Measurements from ENCODE around the gene ZNF605. TPM values are rescaled to one million over a fixed set of nuclear protein-coding genes. Genes with fewer than 3 reads are reported as not detected.

The ZNF605 gene
- total and polyA plus RNA-seq, 10 of the 15 experiments (the other 5 are each of a cell fraction or from before 2014, with no cell fraction given): 0.95 to 4.8 (median 2.5) TPM

GRCh38 chr12:132887513-132888351 lies 68.4 kb downstream of the ZNF605 start, which contains the start of gene CHFR (continued):
- TF ChIP-seq NKRF (conservative IDR thresholded peaks at IDR 0.05) (no peak; the same call in 1 of the 2 replicates), ZBED1 (IDR thresholded peaks at IDR 0.05; ENCODE audit: borderline replicate concordance) (0 out of 2 replicates have a peak, but pooled peaks have one; percentile 52), CBX3 (IDR thresholded peaks at IDR 0.05; ENCODE audit: borderline replicate concordance, low read depth) (no peak), ETV6 (conservative IDR thresholded peaks at IDR 0.05 in 1 of 2, IDR thresholded peaks at IDR 0.05 in 1 of 2; ENCODE audit: borderline replicate concordance in 1 of 2, low read depth in 1 of 2) (peak in 1 of 2 experiments; percentile 41; a peak in 1 of 4 replicates), PAX8 (IDR thresholded peaks at IDR 0.05) (no peak; the same call in 1 of the 2 replicates), SUZ12 (IDR thresholded peaks at IDR 0.05; ENCODE audit: unreplicated experiment) (no peak), NBN (IDR thresholded peaks at IDR 0.05) (peak; percentile 78), ATF7 (IDR thresholded peaks at IDR 0.05; ENCODE audit: low read depth) (no peak), CEBPZ (IDR thresholded peaks at IDR 0.05; ENCODE audit: low read depth, low read length) (no peak), SREBF2 (IDR thresholded peaks at IDR 0.05; ENCODE audit: low read length) (no peak), CHD2 (IDR thresholded peaks at IDR 0.05; ENCODE audit: borderline replicate concordance, low read depth, low read length) (peak; percentile 95), SMARCA5 (IDR thresholded peaks at IDR 0.05) (no peak; the same call in 1 of the 2 replicates), HCFC1 (IDR thresholded peaks at IDR 0.05; ENCODE audit: low read length) (peak; percentile 76), MTA2 (IDR thresholded peaks at IDR 0.05; ENCODE audit: low read depth) (no peak), IKZF1 (conservative IDR thresholded peaks at IDR 0.05) (peak; percentile 92), IRF4 (IDR thresholded peaks at IDR 0.05; ENCODE audit: low read depth, low read length) (no peak), IRF5 (IDR thresholded peaks at IDR 0.05; ENCODE audit: borderline replicate concordance) (no peak), RELB (IDR thresholded peaks at IDR 0.05; ENCODE audit: low read depth) (peak; percentile 83), SIN3A (IDR thresholded peaks at IDR 0.05; ENCODE audit: low read depth, low read length) (peak; percentile 78), USF2 (IDR thresholded peaks at IDR 0.05; ENCODE audit: borderline replicate concordance, low read depth, low read length) (no peak; the same call in 1 of the 2 replicates), POLR2AphosphoS2 (IDR thresholded peaks at IDR 0.05; ENCODE audit: low read depth, low read length) (peak; percentile 68; the same call in 1 of the 2 replicates)

Data from GM12878 (cell line).